CD1c-positive myeloid dendritic cell (primary cell): ENCODE measurements around the gene MTM1.

ENCODE experiments used
- DNase-seq: peaks from one replicate; pipeline ENCODE4 v3.0.0-alpha.2; 2016; ENCODE audit errors: extremely low spot score

MTM1 gene

GRCh38 chrX:150663073-150663472, 94.7 kb downstream of the MTM1 start:
- DNase-seq: no peak

GRCh38 chrX:150664290-150664689, 95.9 kb downstream of the MTM1 start:
- DNase-seq: no peak

- DNase-seq: no peak
These were observed 107.8 kb downstream of the MTM1 start for GRCh38 chrX:150676221-150676620.

GRCh38 chrX:150680974-150681373, 112.6 kb downstream of the MTM1 start:
- no peak for DNase-seq

- no peak for DNase-seq
These were observed 114.7 kb downstream of the MTM1 start for GRCh38 chrX:150683112-150683511.

GRCh38 chrX:150683536-150684146, 115.2 kb downstream of the MTM1 start:
- peak; percentile 65 for DNase-seq

GRCh38 chrX:150688911-150689451, 120.6 kb downstream of the MTM1 start:
- no peak for DNase-seq

- no peak for DNase-seq
These were observed 121.7 kb downstream of the MTM1 start for GRCh38 chrX:150690126-150690525.

- DNase-seq: no peak
These were observed 123.9 kb downstream of the MTM1 start for GRCh38 chrX:150692296-150692695.

GRCh38 chrX:150692831-150693724, 124.7 kb downstream of the MTM1 start, which contains the start of gene MTMR1:
Gene MTMR1 (plus strand): TSS chrX:150693396. CDS start chrX:150693531, 135 bp downstream.
- no peak for DNase-seq

GRCh38 chrX:150693725-150694574, 125.5 kb downstream of the MTM1 start:
- peak; percentile 75 for DNase-seq

GRCh38 chrX:150694738-150695410, 126.5 kb downstream of the MTM1 start:
- DNase-seq: peak; percentile 48

GRCh38 chrX:150696331-150696730, 127.9 kb downstream of the MTM1 start:
- DNase-seq: peak; percentile 55

GRCh38 chrX:150696866-150697265, 128.4 kb downstream of the MTM1 start:
- peak; percentile 55 for DNase-seq

GRCh38 chrX:150697641-150698040, 129.2 kb downstream of the MTM1 start:
- no peak for DNase-seq

GRCh38 chrX:150698981-150699380, 130.6 kb downstream of the MTM1 start:
- no peak for DNase-seq

GRCh38 chrX:150700107-150700506, 131.7 kb downstream of the MTM1 start:
- no peak for DNase-seq

- DNase-seq: no peak
These were observed 133.0 kb downstream of the MTM1 start for GRCh38 chrX:150701377-150701776.

GRCh38 chrX:150702966-150703694, 134.7 kb downstream of the MTM1 start:
- DNase-seq: peak; percentile 62

- DNase-seq: no peak
These were observed 135.2 kb downstream of the MTM1 start for GRCh38 chrX:150703695-150703974.
